ENCODE measurements around the gene PTPRCAP. TPM values are rescaled to one million over a fixed set of nuclear protein-coding genes. Genes with fewer than 3 reads are reported as not detected.

The PTPRCAP gene
- total and polyA plus RNA-seq, 9 of the 15 experiments (the other 6 are each of a cell fraction or from before 2014, with no cell fraction given): 0.22 to 2.0 (median 1.1) TPM; not detected in 4

GRCh38 chr11:67437082-67437808, at the start of gene PTPRCAP (continued):
- TF ChIP-seq RERE (CRISPR knock-in tag; IDR thresholded peaks at IDR 0.05; ENCODE audit: borderline replicate concordance): no peak
- no peak for TF ChIP-seq GMEB1 (CRISPR knock-in tag; IDR thresholded peaks at IDR 0.05)
- TF ChIP-seq THAP7 (CRISPR knock-in tag; IDR thresholded peaks at IDR 0.05): no peak
- TF ChIP-seq REST (IDR thresholded peaks at IDR 0.05; ENCODE audit: borderline replicate concordance): no peak
- TF ChIP-seq REST (CRISPR knock-in tag; IDR thresholded peaks at IDR 0.05; ENCODE audit: low read depth): no peak
- no peak for TF ChIP-seq ZNF274 (IDR thresholded peaks at IDR 0.05; ENCODE audit: borderline replicate concordance, low read depth, low read length)
